GM11168 (cell line): ENCODE results near the gene SPDYE18.
"Not testable (repeated sequence)": the region's sequence is repeated elsewhere in the genome, so short reads cannot be mapped to it uniquely, and the experiment has no call there.

Experiments
- in situ Hi-C: fragments of 300-500 bp; cut with MboI; formaldehyde crosslinking; loops from one replicate; pipeline ENCODE4 v1.12.0; 2022; ENCODE audit warnings: low sequenced_read_pairs; ENCODE audit not compliant: unreplicated experiment

The SPDYE18 gene, protein sequence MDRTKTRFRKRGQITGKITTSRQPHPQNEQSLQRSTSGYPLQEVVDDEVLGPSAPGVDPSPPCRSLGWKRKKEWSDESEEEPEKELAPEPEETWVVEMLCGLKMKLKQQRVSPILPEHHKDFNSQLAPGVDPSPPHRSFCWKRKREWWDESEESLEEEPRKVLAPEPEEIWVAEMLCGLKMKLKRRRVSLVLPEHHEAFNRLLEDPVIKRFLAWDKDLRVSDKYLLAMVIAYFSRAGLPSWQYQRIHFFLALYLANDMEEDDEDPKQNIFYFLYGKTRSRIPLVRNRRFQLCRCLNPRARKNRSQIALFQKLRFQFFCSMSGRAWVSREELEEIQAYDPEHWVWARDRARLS

DNA sequence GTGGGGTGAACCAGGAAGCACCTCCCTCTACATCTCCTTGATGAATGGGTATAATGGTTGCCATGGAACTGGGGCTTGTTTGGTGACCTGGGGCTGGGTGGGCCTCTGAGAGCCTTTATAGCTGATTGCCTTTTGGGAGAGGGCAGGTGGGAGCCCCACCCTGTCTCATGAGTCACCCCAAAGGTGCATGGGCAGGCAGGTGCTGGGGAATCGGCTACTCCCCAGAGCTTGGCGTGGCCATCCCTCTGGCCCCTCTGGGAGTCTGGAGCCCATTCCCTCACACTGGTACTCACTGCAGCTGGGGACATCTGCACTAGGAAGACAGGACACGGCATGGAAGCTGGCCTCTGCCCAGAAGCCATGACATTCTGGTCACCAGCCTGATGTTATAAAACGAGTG is at the start of gene SPDYE18:
Gene SPDYE18 (minus strand): TSS at position 2 of the 400 bp plus-strand sequence. CDS start 2,046 bp downstream, outside the sequence.
- in situ Hi-C loops = not testable (repeated sequence)

DNA sequence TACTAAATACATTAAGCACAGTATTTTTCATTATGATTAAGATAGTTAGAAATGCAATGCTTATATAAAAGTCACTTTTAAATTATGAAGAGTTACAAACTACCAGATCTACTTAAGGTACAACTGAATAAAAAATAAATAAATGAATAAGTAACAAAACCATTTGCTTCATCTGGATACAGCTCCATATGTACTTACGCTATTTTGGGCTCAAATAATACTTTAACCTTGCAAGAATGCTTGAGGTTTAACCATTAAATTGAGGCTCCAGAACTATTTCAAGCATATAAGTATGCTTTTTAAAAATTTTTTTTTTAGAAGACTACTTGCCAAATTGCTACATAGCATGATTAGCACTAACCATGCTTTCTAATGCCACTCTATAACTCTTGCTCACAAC is 46.0 kb upstream of the SPDYE18 start:
- in situ Hi-C loops = not testable (repeated sequence)

DNA sequence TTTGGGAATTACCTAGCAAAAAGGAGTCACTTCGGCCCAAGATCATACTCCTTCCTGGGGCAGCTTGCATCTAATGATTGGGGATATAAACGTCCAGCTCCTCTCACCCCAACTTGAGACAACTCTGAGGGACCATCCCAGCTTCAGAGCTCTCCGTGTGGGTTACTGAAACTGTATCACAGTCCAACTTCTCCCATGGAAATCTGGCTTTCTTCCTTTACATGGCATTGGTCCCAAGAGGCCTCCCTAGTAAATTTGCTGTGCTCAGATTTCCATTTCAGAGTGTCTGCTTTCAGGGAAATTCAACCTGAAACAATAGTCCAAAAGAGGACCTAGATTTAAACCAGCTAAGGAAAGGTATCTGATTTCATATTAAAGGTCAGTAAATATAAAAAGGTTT is 45.3 kb upstream of the SPDYE18 start:
- in situ Hi-C loops = not testable (repeated sequence)

DNA sequence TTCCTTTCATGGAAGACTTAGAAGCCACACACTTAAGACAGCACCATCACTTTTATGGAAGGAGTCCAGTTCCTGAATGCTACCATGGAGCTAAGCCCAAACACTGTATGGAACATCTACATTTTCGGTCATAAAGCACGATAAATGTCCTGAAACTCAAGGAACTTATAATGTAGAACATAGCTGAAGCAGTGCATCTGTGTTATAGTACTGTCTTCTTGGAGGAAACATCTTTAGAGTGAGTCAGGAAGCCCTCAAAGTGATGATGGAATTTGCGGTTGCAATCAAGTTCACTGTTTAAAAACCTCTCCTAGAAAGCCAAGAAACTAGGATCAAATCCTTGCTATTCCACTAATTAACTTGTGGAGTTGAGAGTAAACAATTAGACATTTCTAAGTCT is 43.5 kb upstream of the SPDYE18 start:
- in situ Hi-C loops = not testable (repeated sequence)

DNA sequence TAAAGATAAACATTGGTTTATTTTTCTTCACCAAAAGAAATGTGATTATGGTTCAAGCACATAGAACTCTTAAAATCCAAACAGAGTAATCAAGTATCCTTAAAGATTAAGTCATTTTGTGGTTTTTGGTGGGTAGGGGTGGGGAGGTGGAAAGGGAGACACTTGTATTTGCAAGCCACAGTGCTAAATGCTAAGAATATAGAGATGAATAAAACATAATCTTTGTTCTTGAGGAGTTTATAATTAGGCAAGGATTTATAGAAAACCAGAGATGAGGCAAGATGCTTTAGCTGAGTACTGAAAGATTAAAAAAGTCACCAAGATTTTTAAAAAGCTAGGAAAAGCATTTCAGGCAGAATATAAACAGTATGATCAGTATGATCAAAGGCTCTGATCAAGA is 40.3 kb upstream of the SPDYE18 start:
- in situ Hi-C loops = not testable (repeated sequence)

DNA sequence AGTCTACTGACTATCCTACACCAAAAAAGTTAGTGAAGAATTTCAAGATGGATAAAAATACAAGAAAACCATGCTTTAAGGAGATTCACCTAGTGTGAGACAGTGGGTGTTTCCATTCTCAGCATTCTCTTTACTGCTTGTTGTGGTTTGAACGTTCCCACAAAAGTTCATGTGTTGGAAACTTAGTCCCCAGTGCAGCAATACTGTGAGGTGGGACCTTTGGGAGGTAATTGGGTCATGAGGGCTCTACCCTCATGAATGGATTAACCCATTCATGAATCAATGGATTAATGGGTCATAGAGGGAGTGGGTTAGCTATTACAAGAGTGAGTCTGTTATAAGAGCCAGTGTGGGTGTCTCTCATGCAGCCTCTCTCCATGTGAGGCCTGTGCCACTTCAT is 38.8 kb upstream of the SPDYE18 start:
- in situ Hi-C loops = not testable (repeated sequence)

DNA sequence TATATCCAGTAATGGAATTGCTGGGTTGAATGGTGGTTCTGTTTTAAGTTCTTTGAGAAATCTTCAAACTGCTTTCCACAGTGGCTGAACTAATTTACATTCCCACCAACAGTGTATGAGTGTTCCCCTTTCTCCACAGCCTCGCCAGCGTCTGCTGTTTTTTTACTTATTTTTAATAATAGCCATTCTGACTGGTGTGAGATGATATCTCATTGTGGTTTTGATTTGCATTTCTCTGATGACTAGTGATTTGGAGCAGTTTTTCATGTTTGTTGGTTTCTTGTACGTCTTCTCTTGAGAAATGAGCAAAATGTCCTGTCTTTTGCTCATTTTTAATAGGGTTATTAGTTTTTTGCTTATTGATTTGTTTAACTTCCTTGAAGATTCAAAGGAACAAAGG is 38.1 kb upstream of the SPDYE18 start:
- in situ Hi-C loops = not testable (repeated sequence)

DNA sequence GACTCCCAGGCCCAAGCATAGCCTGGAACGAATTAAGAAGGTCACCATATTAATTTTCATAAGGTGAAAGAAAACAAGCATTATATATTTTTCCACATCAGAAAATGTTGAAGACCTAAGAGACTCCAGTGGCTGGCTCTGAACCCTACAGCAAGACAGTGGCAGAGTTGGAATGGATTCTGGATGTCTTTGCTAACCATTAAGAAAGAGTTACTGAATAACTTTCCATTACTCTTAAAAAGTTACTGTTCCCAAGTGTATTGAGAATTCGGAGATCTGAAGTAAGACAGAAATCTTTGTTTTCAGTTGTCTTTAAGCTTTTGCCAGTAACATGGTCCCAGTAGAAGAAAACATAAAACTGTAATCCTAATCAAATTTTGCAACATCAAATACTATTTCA is 29.9 kb upstream of the SPDYE18 start:
- in situ Hi-C loops = not testable (repeated sequence)

DNA sequence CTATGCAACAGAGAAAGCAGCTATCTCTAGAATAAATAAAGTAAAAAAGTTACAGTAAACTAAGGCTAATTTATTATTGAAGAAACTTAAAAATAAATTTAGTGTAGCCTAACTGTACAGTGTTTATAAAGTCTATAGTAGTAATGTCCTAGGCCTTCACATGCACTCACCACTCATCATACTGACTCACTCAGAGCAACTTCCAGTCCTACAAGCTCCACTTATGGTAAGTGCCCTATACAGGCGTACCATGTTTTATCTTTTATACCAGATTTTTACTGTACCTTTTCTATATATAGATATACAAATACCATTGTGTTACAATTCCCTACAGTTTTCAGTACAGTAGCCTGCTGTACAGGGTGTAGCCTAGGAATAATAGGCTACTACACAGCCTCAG is 19.8 kb upstream of the SPDYE18 start:
- in situ Hi-C loops = not testable (repeated sequence)

DNA sequence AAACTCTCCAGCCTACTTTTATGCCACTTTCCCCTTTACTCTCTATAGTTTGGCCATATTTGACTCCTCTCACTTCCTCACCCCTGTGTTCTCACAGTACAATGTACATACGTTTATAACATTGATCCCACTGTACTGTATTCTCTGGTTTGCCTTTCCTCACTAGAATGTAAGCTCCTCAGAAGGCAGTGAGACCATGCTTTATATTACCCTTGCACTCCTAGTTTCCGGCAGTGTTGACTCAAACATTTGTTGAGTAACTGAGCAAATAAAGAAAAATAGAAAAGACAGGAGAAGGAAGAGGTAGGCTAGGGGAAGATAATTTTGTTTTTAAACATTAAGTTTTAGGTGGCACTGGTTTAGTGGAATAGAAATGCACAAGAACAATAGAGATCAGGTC is 17.9 kb upstream of the SPDYE18 start:
- in situ Hi-C loops = not testable (repeated sequence)

DNA sequence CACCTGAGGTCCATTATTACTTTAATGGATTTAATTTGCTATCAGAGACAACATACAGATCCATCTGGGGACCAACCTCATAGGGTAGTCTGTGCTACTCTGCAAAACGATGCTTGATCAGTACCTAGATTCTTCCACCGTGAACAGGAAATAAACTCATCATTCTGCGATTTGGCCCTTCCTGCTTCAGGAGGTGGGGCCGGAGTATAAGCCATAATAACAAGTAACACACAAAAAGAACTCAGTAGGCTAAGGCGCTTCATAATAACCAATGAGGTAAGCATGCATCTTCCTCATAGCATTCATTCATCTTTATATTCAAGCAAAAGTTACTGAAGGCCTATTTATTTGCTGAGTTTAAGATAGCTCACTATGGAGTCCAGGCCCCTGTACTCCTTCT is 17.3 kb upstream of the SPDYE18 start:
- in situ Hi-C loops = not testable (repeated sequence)

DNA sequence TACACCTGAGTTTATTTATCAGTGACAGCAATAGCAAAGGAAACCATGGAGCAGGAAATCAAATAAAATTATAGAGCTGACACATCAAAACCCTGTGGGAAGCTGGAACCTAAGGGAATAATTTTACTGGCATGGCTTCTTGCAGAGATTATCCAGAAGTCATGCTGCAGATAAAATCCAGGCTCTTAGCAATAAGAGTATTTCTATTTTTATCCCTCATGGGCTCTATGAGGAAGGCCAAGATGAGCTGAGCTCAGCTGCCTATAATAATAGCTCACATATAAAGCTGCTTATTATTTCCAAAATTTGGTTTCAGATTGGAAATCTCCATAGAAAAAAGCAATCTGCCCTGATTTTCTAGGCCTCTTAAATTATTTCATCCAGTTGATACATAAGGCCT is 16.8 kb upstream of the SPDYE18 start:
- in situ Hi-C loops = not testable (repeated sequence)

DNA sequence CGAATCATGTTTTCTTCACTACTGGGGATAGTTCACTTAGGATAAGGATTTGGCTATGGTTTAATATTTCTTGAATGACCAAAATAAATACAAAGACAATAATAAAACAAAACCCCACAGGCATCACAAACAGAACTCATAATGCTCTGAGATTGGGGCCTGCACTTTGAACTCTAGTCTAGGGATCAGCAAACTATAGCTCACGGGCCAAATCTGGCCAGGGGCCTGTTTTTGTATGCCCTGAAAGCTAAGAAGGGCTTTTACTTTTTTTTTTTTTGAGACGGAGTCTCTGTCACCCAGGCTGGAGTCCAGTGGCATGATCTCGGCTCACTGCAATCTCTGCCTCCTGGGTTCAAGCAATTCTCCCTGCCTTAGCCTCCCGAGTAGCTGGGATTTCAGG is 14.7 kb upstream of the SPDYE18 start:
- in situ Hi-C loops = not testable (repeated sequence)

DNA sequence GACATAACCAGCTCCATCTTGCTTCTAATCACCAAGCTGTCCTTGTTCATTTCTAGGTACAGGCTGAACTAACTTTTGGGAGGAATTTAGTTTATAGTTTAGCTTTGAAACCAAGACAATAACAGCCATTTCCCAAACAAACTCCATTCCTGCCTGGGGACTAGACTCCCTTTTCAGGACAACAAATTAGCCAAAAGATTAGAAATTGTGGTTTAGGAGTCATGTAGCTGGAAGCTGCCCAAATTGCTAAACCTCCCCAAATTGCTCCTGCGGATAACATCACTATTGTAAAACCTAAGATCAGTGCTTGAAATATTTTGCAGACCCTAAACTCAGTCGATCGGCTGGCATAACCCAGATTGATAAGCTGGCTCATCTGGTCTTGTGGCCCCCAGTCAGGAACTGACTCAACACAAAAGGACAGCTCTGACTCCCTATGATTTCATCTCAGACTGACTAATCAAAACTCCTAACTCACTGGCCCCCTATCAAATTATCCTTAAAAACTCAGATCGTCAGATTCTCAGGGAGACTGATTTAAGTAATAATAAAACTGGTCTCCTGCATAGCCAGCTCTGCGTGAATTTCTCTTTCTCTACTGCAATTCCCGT is 12.5 kb upstream of the SPDYE18 start:
- in situ Hi-C loops = not testable (repeated sequence)

DNA sequence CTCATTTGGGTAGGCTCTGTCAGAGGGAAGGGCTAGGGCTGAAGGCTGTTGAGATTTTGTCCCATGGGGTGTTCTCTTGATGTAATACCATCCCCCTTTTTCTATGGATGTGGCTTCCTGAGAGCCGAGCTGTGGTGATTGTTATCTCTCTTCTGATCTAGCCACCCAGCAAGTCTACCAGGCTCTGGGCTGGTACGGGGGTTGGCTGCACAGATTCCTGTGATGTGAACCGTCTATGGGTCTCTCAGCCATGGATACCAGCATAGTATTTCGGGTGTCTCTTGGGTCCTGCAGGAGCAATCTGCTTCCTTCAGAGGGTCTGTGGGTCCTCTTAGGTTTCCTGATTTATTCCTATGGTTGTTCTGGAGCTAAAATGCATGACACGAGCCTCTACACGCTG is 8.8 kb upstream of the SPDYE18 start:
- in situ Hi-C loops = not testable (repeated sequence)

DNA sequence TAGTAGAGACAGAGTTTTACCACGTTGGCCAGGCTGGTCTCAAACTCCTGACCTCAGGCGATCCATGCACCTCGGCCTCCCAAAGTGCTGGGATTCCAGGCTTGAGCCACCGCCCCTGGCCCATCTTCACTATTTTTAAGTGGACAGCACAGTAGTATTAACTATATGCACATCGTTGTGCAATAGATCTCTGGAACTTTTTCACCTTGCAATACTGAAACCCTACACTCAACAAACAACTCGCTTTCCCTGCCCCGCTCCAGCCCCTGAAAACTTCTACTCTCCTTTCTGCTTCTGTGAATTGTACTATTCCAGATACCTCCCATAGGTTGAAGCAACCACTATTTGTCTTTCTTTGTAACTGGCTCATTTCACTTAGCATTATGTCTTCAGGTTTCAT is 3.5 kb upstream of the SPDYE18 start:
- in situ Hi-C loops = not testable (repeated sequence)

DNA sequence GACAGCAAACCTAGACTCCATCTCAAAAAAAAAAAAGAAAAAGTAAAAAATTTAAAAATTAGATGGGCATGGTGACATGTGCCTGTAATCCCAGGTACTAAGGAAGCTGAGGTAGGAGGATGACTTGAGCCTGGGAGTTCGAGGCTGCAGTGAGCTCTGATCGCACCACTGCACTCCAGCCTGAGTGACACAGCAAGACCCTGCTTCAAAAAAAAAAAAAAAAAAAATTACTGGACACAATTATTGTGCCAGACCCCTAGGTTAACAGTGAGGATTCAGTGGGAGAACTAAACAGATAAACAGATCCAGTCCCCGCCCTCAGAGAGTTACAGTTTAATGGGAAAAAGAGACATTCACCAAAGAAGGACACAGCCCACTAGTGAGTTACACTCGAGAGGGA is 1.4 kb upstream of the SPDYE18 start:
- in situ Hi-C loops = not testable (repeated sequence)

DNA sequence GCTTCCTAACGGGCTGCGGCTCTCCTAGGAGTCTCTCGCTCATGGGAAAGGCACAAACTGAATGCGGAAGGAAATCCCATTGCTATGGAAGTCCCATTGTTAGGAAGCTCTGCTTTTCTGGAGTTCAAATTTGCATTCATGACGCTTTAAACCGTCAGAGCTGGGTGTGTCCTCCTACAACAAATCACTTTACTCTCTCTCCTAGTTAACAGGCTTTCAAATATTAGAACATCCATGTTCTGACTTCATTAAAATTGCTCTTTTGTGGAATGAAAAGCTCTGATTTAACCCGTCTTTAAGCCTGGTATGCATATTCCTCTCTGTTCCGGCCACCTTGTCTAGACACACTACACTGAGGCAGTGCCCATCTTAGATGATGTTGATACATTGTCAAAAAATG is 30.1 kb downstream of the SPDYE18 start, which contains the start of gene SPDYE17:
Gene SPDYE17 (minus strand): TSS at position 101 of the 400 bp plus-strand sequence. CDS start 1,791 bp downstream, outside the sequence.
- in situ Hi-C loops = not testable (repeated sequence)

DNA sequence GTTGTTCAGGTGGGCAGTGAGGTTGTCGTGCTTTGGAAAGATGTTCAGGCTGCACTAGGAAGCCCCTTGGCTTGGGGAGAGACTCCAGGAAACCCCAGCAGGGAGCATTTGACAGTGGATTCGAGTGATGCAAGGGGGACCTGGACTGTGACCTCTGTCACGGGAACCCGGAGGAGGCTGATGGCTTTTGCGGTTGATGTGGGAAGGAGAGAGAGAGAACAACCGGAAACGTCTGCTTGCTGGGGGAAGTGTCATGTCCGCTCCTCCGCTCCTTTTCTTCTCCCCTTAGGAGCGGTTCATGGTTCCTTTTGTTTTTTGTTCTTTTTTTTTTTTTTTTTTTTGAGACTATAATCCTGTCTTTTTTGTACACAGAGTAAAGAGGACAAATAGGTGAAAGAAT is 36.0 kb downstream of the SPDYE18 start:
- in situ Hi-C loops = not testable (repeated sequence)

DNA sequence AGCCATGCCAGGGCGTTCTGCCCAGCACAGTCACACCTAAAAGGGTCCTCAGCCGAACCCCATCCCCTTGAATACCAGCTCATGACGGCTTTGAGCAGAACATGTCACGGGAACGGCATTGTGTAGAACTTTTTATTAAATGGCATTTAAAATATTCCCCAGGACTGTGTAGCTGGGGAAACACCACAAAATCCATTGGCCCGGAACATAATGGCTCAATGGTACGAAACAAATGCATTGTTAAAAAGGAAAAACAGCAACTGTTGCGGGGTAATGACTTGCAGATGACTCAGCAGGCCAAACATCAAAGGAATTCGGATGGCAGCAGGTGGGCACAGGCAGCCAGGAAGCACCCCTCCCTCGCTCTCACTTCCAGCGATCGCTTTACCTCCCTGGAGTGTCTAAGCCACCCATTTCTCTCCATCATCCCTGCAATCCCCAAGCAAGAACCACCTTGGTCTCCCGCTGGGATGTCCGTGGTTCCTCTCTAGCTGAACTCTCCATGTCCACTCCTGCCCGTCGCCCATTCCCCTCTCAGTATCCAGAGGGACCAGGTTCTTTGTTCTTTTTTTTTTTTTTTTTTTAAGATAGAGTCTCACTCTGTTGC is 52.2 kb downstream of the SPDYE18 start:
- in situ Hi-C loops = loop anchor here (10.0 kb wide), 1 partner anchor 485 kb away; no protein-coding TSS in a partner anchor

DNA sequence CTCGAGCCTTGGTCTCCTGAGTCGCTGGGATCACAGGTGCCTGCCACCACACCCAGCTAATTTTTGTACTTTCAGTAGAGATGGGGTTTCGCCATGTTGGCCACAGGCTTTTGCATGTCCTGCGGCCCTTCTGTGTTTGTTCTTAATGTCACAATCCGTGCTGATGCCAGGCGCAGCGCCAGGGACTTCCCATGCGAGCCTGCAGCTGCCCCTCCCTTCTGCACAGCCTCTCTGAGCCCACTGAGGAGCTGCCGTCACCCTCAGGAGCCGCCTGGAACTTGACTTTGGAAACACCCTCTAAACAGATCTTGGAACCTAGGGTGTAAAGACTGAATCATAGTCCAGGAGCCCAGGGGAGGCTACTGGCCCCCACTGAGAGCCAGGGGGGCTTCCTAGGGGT is 54.4 kb downstream of the SPDYE18 start:
- in situ Hi-C loops = not testable (repeated sequence)
